Retina (tissue), 1 donor: ENCODE data around the gene LARGE1.

Experiments used
- DNase-seq: peaks from one replicate; pipeline ENCODE4 v3.0.0-alpha.2; 2016

The LARGE1 gene

DNA sequence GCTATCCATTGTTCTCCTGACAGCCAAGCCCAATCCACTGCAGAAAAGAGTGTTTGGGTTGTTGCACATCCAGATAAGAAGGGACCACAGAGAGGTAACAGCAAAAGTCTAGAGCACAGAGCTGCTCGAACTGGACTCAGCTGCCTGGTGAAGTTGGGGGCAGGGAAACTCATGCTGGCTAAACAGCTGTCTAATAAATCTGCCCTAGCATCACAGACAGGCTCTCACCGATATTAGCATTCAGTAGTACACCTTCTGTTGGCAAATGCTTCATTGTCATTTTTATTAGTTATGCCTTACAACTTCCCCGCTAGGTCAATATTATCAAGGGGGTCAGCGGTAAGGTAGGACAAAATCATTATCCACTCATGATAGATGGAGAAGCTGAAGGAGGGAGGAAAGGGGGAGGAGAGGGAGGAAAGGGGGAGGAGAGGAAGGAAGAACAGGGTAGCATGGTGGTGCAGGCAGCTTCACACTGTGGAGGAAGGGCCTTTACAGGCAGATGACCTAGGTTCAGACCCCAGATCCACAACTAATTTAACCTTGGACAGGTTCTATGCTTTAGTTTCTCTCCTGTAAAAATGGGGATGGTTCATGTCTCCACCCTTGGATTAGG is 102.7 kb downstream of the LARGE1 start:
- no peak for DNase-seq

DNA sequence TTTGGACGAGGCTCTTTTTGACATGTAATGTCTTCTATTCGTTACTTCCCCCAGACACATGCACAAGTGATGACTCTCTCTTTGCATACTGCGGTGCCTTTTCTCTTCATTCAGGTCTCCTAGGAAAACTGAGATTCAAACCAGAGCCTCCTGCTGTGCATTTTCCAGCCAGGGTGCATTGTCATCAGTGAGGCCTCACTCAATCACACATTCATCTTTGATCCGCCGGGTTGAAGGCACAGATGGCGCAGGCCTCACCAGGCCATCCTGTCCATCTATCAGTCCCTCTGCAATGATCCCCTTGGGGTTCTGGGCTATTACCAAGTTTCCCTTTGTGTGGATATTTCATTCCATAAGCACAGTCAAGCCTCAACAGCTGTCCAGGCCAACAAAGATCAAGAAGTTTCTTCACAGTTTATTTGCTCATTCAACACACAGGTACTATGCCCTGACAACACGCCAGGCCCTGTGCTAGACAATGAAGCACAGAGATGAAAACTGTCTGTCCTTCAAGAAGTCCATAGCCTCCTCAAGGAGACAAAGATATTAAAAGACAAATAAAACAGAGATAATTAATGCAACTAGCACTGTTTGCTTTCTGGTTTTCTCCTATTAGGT is 107.8 kb downstream of the LARGE1 start:
- no peak for DNase-seq

DNA sequence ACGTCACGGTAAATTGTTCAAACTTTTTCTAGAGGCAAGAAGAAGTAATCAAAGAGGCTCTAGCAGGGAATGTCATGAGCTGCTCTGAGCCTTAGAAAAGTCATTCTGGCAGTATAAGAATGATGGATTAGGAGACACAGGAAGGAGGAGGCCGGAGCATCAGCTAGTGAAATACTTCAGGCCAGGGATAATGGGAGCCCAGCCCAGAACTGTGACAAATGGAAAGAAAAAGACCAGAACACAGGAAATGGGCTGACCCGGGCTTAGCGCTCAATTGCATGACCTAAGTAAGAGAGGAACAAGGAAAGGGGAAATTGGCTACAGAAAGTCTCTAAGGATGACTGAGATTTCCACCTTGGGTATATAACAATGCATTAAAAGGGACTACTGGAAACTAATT is 108.6 kb downstream of the LARGE1 start:
- no peak for DNase-seq

DNA sequence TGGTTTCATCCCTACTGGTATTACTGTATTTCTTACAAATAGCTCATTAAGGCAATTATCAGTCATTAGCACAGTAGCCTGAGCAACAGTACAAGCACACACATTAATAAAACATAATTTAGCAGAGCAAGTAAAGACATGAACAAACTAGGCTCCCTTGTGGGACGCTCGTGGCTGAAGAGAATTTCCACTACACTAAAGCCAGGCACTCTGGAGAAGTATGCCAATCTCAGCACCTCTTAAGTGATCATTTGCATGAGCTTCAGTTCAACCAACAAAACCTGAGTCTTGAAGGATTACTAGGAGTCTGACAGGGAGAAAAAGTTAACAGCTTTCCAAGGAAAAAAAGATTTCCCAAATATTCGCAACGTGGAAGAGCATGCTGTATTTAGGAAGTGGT is 109.1 kb downstream of the LARGE1 start:
- DNase-seq: no peak

DNA sequence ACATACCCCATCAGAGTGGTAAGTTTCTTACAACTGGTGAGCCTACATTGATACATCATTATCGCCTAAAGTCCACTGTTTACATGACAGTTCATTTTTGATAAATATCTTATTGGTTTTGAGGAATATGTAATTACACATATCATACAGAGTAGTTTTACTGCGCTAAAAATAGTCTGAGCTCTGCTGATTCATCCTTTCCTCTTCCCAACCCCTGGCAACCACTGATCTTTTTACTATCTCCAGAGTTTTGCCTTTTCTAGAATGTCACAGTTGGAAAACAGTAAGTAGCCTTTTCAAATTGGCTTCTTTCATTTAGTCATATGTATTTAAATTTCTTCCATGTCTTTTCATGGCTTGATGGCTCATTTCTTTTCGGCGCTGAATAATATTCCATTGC is 112.8 kb downstream of the LARGE1 start:
- DNase-seq: no peak

DNA sequence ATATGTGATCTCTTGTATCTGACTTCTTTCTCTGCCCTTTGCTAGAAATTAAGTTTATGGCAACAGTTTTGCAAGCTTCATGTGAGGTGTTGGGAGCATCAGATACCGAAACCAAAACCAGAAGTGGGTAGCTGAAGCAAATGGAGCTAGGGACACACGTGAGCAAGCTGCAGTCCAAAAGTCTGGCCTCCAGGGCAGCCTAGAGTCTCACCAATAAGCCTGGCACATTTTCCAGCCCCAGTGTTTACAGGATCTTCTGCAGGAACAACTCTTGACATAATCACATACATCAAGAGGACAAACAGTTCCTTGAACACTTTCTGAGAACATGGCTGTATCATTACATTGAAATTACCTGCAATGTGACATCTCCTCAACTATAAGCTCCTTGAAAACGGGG is 114.1 kb downstream of the LARGE1 start:
- DNase-seq: no peak

DNA sequence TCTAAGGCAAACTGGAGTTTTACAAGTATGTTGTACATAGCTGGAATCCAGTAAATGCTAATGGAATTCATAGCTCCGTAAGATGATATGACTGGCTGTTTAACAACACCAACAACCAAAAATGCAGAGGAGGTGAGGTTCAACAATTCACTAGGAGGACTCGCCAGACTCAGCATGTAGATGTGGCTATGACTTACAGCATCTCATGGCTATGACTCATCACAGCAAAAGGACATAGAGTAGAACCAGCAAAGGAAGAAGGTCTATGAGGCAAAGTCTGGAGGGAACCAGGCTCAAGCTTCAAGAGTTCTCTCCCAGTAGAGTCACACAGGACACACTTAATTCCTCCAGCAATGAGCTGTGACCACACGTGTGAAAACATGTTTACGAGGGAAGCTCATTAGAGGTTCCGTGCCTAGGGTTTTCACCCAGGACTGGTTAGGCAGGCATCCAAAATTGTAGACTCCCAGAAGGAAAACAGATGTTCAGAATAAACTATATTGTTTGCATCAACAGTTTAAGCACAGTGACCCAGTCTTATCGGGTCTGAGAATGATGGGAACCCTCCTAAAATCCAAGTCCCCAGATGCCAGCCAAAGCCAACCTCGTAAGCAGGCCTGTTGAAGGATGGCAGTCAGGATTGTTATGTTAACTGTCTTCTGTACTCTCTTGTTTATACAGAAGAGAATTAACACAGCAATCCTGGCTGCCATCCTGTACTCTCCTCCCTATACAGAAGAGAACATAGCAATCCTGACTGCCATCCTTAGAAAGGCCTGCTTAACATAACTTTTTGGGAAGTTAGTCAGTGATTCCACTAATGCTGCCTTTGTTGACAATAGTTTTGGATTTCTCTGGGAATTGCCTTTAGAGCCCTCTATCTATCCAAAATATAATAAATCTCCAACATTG is 116.6 kb downstream of the LARGE1 start:
- DNase-seq: no peak

DNA sequence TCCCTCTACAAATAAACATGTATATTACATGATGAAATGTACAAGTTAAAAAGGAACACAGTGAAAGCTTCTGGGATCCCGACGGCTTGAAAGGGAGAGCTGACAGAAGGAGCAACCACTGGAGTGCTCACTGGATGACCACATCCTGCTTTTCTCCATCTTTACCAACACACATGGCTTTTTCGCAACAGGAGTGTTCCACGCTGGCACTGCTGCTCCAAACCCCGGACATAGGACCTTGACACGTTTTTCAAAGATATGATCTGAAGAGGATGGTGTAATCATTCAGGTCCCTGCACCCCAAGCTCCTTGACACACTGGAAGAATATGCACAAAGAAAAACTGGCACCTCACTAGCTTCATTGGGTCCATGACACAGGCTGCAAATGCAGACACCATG is 121.9 kb downstream of the LARGE1 start:
- DNase-seq: no peak

GRCh38 chr22:33796494-33796893 is 123.8 kb downstream of the LARGE1 start:
- DNase-seq: no peak

DNA sequence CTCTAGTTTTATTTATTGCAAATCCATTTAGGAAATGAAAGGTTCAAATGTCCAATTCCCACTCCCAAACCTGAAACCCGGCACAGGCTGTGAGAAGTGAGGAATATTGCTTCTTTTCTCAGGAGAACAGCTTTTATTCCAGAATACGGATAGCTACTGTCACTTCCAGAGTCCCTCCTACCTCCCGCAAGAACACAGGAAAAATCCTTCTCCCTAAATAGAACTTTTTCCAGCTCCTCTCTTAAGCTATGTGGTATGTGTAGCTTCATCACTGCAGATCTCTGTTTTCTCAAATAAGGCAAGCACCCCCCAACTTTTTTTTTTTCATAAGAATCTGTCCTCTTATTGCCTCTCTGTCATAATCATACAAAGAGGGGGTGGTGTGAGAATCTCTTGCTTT is 126.8 kb downstream of the LARGE1 start:
- no peak for DNase-seq

- DNase-seq: no peak
Observed at GRCh38 chr22:33792832-33793231, 127.4 kb downstream of the LARGE1 start.

GRCh38 chr22:33789690-33790253 is 130.5 kb downstream of the LARGE1 start:
- DNase-seq: no peak

DNA sequence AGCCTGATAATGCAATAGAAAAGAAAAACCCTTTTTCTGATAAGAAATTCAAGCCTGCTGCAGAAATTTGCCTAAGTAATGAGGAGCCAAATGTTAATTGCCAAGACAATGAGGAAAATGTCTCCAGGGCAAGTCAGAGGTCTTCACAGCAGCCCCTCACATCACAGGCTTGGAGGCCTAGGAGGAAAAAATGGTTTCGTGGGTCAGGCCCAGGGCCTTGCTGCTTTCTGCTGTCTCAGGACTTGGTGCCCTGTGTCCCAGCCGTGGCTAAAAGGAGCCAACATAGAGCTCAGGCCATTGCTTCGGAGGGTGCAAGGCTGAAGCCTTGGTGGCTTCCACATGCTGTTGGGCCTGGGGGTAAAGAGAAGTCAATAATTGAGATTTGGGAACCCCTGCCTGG is 131.3 kb downstream of the LARGE1 start:
- DNase-seq: no peak

DNA sequence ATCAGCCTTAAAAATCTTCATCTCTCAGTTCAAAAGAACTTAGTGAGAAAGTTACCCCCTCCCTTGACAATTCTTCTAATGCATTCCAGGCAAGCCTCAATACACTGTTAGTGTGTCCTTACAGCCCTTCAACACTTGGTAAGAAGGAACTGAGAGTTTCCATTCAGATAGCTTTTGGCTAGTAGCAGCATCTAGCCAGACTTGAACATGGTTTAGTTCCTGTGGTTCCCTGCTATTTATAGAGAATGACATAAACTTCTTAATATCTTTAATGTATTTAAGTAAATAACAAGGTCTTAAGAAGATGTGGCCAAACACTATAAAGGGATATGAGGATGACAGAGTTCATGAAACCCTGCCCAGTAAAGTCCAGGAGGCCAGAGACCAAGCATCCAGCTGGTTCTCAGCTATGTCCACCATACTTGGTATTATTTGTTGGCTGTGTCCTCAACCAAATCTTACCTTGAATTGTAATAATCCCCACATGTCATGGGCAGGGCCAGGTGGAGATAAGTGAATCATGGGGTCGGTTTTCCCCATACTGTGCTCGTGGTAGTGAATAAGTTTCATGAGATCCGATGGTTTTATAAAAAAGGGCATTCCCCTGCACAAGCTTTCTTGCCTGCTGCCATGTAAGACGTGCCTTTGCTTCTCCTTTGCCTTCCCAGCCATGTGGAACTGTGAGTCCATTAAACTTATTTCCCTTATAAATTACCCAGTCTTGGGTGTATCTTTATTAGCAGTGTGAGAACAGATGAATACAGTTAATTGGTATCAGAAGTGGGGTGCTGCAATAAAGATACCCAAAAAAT is 132.4 kb downstream of the LARGE1 start:
- DNase-seq: no peak

GRCh38 chr22:33786149-33786548 is 134.1 kb downstream of the LARGE1 start:
- no peak for DNase-seq

GRCh38 chr22:33785283-33785968 is 134.8 kb downstream of the LARGE1 start:
- no peak for DNase-seq

DNA sequence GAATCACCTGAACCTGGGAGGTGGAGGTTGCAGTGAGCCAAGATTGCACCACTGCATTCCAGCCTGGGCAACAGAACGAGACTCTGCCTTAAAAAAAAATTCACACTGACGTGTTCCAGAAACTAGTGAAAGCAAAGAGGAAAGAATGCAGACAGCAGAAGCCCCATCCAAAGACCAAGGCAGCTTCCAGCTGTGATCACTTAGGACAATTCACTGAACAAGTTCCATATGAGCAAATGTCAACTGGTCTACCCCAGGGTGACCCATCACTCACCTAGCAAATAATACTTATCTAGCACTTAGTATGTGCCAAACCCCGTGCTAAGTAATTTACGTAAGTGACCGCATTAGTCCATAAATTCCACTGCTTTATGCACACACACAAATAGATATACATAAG is 138.9 kb downstream of the LARGE1 start:
- DNase-seq: no peak

GRCh38 chr22:33780531-33781136 is 139.6 kb downstream of the LARGE1 start:
- no peak for DNase-seq

- no peak for DNase-seq
Observed at GRCh38 chr22:33779243-33779642, 141.0 kb downstream of the LARGE1 start.

GRCh38 chr22:33776491-33776890 is 143.8 kb downstream of the LARGE1 start:
- no peak for DNase-seq

DNA sequence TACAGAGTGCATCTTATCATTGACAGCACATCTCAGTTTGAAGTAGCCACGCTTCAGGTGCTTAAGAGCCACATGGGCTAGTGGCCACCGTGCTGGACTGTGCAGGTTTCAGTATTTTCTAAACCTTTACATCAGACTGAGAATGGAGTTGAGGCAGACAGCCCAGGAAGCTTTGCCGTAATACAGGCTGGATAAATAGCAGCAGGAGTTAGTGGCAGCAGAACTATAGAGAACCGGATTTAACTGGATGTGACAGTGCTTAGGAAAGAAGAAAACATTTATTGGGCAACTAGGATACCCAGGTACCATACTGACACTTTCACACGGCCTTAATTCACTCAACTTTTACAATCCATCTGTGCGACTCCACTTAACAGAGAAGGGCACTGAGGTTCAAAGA is 145.5 kb downstream of the LARGE1 start:
- no peak for DNase-seq

DNA sequence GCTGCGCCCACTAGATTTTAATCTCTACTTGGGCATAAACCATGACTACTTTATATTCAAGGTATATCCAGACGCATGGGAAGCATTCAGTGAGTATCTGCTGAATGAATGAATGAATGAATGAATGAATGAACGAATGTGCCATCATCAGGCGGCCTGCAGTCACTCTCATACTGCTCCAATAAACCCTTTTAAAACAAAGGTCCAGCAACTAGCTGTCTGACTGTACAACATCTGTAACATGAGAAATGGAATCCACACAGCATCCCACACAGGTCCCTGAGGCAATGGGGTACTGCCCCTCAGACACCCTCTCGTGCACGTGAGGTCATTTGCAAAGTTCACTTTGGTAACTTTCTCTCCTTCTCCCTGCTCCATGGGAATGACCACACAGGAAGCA is 147.5 kb downstream of the LARGE1 start:
- DNase-seq: no peak
